Fibroblast of mammary gland (primary cell): ENCODE results near the gene MLKL.
"Not testable (repeated sequence)": the region's sequence is repeated elsewhere in the genome, so short reads cannot be mapped to it uniquely, and the experiment has no call there.

Source experiments
- DNase-seq: peaks from one replicate; pipeline ENCODE4 v3.0.0-alpha.2; 2010; ENCODE audit warnings: low read depth
- H3K4me3 ChIP-seq: 2 replicates; pipeline ENCODE4 v1.5.1; 2011; ENCODE audit warnings: low read depth, mild to moderate bottlenecking, low read length, moderate library complexity; ENCODE audit not compliant: control insufficient read depth
- CTCF ChIP-seq: conservative IDR thresholded peaks from 2 replicates; pipeline ENCODE4 v1.5.1; 2011; ENCODE audit warnings: low read depth, low read length, inconsistent platforms; ENCODE audit not compliant: control insufficient read depth, insufficient read depth

MLKL gene

GRCh38 chr16:74673876-74674275 is 26.8 kb downstream of the MLKL start:
- no peak for TF ChIP-seq CTCF
- no peak for DNase-seq
- H3K4me3 ChIP-seq: no peak overlapping the region

- not testable (repeated sequence) for H3K4me3 ChIP-seq, DNase-seq
Observed at GRCh38 chr16:74668877-74669276, 31.8 kb downstream of the MLKL start.

GRCh38 chr16:74667255-74667700 is 33.4 kb downstream of the MLKL start:
- no peak for TF ChIP-seq CTCF
- DNase-seq: no peak
- peak overlapping the region; percentile 91 for H3K4me3 ChIP-seq

GRCh38 chr16:74666425-74667254 is 34.0 kb downstream of the MLKL start, which contains the start of gene RFWD3:
TSS of gene RFWD3 (minus strand) at chr16:74666877. CDS start at chr16:74661449, 5,428 bp downstream.
- no peak for TF ChIP-seq CTCF
- peak; percentile 99 for DNase-seq
- H3K4me3 ChIP-seq: peak within 1 kb of the TSS; percentile 91

DNA sequence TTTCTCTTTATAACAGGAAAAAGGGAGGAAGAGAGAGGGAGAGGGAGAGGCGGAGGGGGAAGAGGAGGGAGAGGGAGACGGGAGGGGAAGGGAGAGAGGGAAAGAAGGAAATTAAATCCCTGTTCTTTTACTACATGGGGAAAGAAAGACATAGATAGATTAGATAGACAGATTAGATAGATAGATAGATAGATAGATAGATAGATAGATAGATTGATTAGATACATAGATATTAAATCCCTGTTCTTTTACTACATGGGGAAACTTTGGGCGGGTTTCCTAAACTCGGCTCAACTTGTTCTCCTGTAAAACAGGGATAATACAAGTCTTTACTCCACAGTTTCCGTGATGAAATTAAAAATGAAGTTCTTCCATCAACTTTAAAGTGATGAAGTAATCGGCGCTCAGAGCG is 34.6 kb downstream of the MLKL start:
- peak overlapping the region; percentile 91 for H3K4me3 ChIP-seq
- no peak for DNase-seq
- TF ChIP-seq CTCF: no peak

DNA sequence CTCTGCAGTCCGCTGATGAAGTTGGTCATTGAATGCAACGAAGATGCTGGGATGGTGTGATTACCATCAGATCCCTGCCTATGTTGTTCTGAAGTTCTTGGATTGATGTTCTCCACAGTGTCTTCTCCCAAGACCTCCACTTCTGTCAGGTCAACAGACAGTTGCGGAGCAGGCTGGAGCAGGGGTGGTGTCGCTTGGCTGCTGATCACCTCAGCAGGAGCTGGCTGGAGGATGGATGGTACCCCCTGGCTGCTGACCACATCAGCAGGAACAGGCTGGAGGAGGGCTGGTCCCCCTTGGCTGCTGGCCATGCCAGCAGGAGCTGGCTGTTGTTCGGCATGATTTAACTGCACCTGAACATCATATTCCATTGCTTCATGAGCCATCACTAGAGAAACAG is 39.6 kb downstream of the MLKL start:
- TF ChIP-seq CTCF: no peak

DNA sequence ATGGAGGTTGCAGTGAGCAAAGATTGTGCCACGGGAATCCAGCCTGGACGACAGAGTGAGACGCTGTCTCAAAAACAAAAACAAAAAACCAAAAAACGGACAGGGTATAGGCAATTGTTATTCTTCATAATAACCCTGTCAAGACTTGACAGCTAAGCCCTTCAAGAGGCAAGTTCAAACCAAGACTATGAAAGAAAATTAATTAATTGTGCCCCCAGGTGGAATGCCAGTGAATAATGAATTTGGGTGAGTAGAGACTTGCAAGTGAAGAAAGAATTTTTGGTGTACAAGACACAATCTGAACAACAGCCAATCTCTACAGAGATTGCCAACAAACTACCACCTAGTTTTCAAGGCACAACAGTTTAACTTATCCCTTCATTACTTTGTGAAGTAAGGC is 40.3 kb downstream of the MLKL start:
- TF ChIP-seq CTCF: no peak
- DNase-seq: no peak
- H3K4me3 ChIP-seq: no peak overlapping the region

More for the DNA sequence above, 39.6 kb downstream of the MLKL start:
- DNase-seq: no peak
- no peak overlapping the region for H3K4me3 ChIP-seq
